ENCODE data around the gene PHKG2.

The PHKG2 gene

DNA sequence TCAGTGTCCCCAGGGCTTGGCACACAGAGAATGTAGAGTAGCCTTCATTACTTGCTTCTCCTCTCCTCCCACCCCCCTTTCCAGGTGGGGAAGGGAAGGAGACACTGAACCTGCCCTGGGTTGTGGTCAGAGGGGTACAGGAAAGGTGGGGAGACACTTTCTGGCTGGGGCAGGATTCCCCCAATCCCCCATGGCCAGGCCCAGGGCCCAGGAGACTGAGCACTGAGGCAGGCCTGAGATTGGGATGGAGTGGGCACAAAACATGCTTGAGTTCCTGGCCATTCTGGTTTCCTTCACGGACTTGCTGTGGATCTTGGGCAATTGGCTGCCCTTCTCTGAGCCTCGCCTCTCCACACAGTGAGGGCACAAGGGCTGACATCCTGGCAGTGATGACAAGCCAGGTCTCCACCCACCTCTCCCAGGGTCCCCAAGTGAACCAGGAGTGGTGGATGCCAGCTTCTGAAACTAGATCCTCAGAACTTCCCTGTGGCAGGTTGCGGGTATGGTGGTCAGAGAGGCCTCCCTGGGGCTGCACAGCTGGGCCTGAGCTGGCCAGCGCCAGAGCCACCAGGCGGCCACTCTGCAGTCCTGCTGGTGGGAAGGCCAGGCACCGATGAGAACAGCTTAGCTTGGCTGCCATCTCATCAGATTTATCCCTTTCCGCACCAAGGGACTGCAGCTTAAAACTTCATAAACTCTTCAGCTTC, 29.5 kb downstream of the PHKG2 start:
- peaks cover 32% of the 10 kb centered on the region for H3K36me3 ChIP-seq (replicated peaks)
- H3K4me3 ChIP-seq (ENCODE audit: low read depth, low read length): no peak overlapping the region
- no peak overlapping the region for H3K27ac ChIP-seq
- in situ Hi-C loops (cut with HindIII; ENCODE audit: low pct_ligation_motif_present, low sequenced_read_pairs): loop anchor here (25.0 kb wide), 1 partner anchor 110 kb away; the partner anchor contains the start of genes BCL7C and CTF1
- H3K27me3 ChIP-seq (replicated peaks): no peaks in the 10 kb centered on the region
- TF ChIP-seq, protein P1, sequence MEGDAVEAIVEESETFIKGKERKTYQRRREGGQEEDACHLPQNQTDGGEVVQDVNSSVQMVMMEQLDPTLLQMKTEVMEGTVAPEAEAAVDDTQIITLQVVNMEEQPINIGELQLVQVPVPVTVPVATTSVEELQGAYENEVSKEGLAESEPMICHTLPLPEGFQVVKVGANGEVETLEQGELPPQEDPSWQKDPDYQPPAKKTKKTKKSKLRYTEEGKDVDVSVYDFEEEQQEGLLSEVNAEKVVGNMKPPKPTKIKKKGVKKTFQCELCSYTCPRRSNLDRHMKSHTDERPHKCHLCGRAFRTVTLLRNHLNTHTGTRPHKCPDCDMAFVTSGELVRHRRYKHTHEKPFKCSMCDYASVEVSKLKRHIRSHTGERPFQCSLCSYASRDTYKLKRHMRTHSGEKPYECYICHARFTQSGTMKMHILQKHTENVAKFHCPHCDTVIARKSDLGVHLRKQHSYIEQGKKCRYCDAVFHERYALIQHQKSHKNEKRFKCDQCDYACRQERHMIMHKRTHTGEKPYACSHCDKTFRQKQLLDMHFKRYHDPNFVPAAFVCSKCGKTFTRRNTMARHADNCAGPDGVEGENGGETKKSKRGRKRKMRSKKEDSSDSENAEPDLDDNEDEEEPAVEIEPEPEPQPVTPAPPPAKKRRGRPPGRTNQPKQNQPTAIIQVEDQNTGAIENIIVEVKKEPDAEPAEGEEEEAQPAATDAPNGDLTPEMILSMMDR (IDR thresholded peaks at IDR 0.05; ENCODE audit: low read depth, low read length, missing control alignments): no peak
- DNase-seq: no peak

DNA sequence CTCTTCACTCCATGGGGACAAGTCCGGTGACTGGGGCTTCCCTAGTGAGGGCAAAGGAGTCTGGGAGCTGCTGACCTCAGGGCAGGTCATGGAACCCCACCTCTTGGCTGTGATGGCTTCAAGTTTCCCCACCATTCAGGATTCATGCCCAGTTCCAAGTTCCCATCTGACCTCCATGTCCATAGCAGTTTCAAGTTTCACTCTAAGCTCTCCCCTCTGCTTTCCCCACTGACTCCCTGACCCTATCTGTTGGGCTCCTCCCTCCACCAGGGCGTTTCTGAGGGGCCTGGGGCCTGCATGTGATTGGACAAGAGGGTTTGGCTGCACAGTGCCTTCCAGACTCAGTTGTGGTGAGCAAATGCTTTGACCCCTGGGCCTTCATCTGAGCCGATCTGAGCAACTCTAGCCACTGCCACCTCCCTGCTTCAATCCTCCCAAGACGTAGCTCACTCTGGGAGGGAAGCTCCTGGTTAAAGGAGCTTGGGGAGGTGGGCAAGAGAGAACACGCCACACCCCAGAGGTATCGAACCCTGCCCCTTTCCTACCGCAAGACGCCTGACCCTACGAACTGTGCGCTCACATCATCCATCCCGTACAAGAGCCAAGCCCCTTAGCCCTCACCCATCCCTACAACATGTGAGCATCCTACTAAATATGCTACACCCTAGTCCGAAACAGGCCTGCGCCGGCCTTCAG, 30.5 kb downstream of the PHKG2 start:
- DNase-seq: no peak
- peaks cover 32% of the 10 kb centered on the region for H3K36me3 ChIP-seq (replicated peaks)
- TF ChIP-seq, protein P1 (IDR thresholded peaks at IDR 0.05; ENCODE audit: low read depth, low read length, missing control alignments): no peak
- no peaks in the 10 kb centered on the region for H3K27me3 ChIP-seq (replicated peaks)
- H3K27ac ChIP-seq: no peak overlapping the region
- in situ Hi-C loops (cut with HindIII; ENCODE audit: low pct_ligation_motif_present, low sequenced_read_pairs): loop anchor here (25.0 kb wide), 1 partner anchor 109 kb away; the partner anchor contains the start of genes BCL7C and CTF1
- H3K4me3 ChIP-seq (ENCODE audit: low read depth, low read length): no peak overlapping the region

DNA sequence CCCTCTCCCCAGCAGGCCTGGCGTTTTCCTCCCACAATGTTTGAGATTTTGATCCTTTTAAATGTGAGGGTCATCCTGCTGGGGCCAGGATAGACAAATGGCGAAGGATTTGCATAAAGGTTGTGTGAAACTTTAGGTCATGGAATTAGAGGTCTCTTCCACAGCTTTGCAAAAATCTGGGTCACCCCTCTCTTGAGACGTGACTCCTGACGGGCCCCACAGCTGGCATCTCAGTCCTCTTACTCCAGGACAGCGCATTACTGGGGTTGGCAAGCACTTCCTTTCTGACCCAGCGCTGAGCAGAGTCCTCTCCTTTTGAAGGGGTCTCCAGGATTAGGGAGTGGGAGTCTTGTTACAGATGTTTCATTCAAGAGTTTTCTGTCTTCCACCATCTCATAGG, 31.4 kb downstream of the PHKG2 start:
- TF ChIP-seq, protein P1 (IDR thresholded peaks at IDR 0.05; ENCODE audit: low read depth, low read length, missing control alignments): no peak
- Histone ChIP-seq H3K27ac (no peak overlapping the region), H3K36me3 (replicated peaks) (peaks cover 27% of the 10 kb centered on the region), H3K27me3 (replicated peaks) (no peaks in the 10 kb centered on the region), H3K4me3 (ENCODE audit: low read depth, low read length) (no peak overlapping the region)
- in situ Hi-C loops (cut with HindIII; ENCODE audit: low pct_ligation_motif_present, low sequenced_read_pairs): loop anchor here (25.0 kb wide), 1 partner anchor 108 kb away; the partner anchor contains the start of genes BCL7C and CTF1
- no peak for DNase-seq

DNA sequence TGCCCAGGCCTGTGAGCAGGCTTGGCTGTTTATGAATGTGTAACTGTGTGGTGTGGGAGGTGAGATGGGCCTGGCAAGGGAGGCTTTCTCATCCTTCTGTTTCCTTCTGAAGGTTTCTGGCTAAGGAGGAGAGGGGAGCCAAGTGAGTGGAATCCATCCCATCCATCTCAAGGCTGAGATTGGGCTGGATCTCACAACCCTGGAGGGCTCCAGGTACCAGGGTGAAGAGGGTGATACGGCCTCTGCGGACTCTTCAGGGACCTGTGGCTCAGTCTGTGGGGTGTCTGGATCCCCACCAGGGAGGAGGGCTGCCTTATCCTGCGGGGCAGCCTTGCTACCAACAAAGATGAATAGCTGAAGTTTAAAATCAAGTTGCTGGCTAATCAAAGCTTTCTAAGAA, 31.8 kb downstream of the PHKG2 start:
- Histone ChIP-seq H3K27me3 (replicated peaks) (no peaks in the 10 kb centered on the region), H3K36me3 (replicated peaks) (peaks cover 24% of the 10 kb centered on the region), H3K27ac (no peak overlapping the region), H3K4me3 (ENCODE audit: low read depth, low read length) (no peak overlapping the region)
- TF ChIP-seq, protein P1 (IDR thresholded peaks at IDR 0.05; ENCODE audit: low read depth, low read length, missing control alignments): no peak
- in situ Hi-C loops (cut with HindIII; ENCODE audit: low pct_ligation_motif_present, low sequenced_read_pairs): loop anchor here (25.0 kb wide), 1 partner anchor 107 kb away; the partner anchor contains the start of genes BCL7C and CTF1
- no peak for DNase-seq

DNA sequence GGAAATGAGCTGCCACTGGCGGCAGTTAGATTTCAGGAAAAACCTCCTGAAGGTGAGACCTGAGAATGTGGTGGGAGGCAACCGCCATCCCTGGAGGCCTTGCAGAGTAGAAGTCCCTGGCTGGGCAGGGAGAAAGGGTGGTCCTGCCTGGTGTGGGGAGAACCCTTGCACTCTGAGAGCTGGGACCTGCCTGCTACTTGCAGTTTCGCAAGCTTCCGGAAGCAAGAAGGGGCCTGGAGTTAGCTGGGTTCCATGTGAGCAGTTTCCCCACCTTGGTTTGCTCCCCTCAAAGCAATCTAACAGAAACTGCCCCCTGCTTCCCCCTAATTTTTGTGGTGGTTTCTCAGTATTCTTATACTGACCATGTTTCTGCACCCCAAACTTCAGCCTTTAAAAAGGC, 32.3 kb downstream of the PHKG2 start:
- Histone ChIP-seq H3K27me3 (replicated peaks) (no peaks in the 10 kb centered on the region), H3K27ac (no peak overlapping the region), H3K4me3 (ENCODE audit: low read depth, low read length) (no peak overlapping the region), H3K36me3 (replicated peaks) (peaks cover 24% of the 10 kb centered on the region)
- in situ Hi-C loops (cut with HindIII; ENCODE audit: low pct_ligation_motif_present, low sequenced_read_pairs): loop anchor here (25.0 kb wide), 1 partner anchor 107 kb away; the partner anchor contains the start of genes BCL7C and CTF1
- TF ChIP-seq, protein P1 (IDR thresholded peaks at IDR 0.05; ENCODE audit: low read depth, low read length, missing control alignments): no peak
- no peak for DNase-seq
